ENCODE measurements around the gene HRH1. TPM values are rescaled to one million over a fixed set of nuclear protein-coding genes. Genes with fewer than 3 reads are reported as not detected.

The HRH1 gene
- total and polyA plus RNA-seq, 2 experiments from 2014 or later, result not detected

DNA sequence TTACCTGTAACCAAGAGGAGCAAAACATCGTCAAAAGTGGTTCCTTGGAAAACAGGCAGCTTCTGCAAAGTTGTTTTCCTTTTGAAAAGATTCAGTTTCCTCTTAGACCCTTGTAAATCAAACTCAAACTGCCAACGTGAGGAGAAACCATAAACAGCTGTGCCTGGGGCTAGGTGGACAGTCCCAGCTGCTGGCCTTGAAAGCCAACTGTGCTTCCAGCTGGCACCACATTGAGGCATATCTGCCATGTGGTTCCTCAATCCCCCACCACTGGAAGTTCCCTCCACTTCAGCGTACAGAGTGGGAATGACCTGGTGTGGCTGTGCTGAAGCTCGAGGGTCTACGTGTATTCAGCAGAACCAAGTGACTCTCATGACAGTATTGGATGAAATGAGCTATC, 40.9 kb downstream of the HRH1 start:
- Histone ChIP-seq H4K20me1 (replicated peaks; ENCODE audit: insufficient read depth) (no peaks in the 10 kb centered on the region), H3K79me2 (replicated peaks; ENCODE audit: insufficient read depth) (no peaks in the 10 kb centered on the region), H3K27me3 (ENCODE audit: insufficient read depth) (no peaks in the 10 kb centered on the region), H3K36me3 (ENCODE audit: insufficient read depth) (no peaks in the 10 kb centered on the region), H3K27ac (ENCODE audit: low read depth) (no peak overlapping the region), H3K4me3 (no peak overlapping the region), H2AFZ (peak overlapping the region; percentile 80; the same call in 1 of the 2 replicates), H3F3A (replicated peaks; ENCODE audit: low read depth) (no peaks in the 10 kb centered on the region), H3K4me1 (ENCODE audit: insufficient read depth) (peaks cover 9% of the 10 kb centered on the region; the same call in 1 of the 2 replicates), H3K4me2 (no peak overlapping the region), H3K9me2 (ENCODE audit: insufficient read depth) (no peaks in the 10 kb centered on the region)
- H3K4me1 Mint-ChIP-seq, result peaks cover 23% of the 10 kb centered on the region
- H3K4me3 Mint-ChIP-seq, result no peak overlapping the region
- H3K36me3 Mint-ChIP-seq (ENCODE audit: low read depth), result no peaks in the 10 kb centered on the region
- DNase-seq (ENCODE audit: low spot score) (no peak), ATAC-seq (no peak)
- H3K9me3 Mint-ChIP-seq, result peaks cover 2% of the 10 kb centered on the region; the same call in 2 of the 3 replicates
- peaks cover 7% of the 10 kb centered on the region for H3K27me3 Mint-ChIP-seq (ENCODE audit: insufficient read depth, low read depth, poor library complexity)
- H3K27ac Mint-ChIP-seq, result no peak overlapping the region
- no peak for TF ChIP-seq CTCF (conservative IDR thresholded peaks at IDR 0.05; ENCODE audit: low read depth in 2 of 2)
- TF ChIP-seq EZH2 (IDR thresholded peaks at IDR 0.05; ENCODE audit: low read depth, unreplicated experiment), result no peak
- TF ChIP-seq ZNF331 (CRISPR knock-in tag; IDR thresholded peaks at IDR 0.05; ENCODE audit: low read depth), result no peak
- no peak for TF ChIP-seq POLR2AphosphoS5 (IDR thresholded peaks at IDR 0.05; ENCODE audit: low read depth)
- no peak for TF ChIP-seq STAT1 (IDR thresholded peaks at IDR 0.05; ENCODE audit: unreplicated experiment)
- TF ChIP-seq NANOG (IDR thresholded peaks at IDR 0.05; ENCODE audit: borderline replicate concordance), result no peak

DNA sequence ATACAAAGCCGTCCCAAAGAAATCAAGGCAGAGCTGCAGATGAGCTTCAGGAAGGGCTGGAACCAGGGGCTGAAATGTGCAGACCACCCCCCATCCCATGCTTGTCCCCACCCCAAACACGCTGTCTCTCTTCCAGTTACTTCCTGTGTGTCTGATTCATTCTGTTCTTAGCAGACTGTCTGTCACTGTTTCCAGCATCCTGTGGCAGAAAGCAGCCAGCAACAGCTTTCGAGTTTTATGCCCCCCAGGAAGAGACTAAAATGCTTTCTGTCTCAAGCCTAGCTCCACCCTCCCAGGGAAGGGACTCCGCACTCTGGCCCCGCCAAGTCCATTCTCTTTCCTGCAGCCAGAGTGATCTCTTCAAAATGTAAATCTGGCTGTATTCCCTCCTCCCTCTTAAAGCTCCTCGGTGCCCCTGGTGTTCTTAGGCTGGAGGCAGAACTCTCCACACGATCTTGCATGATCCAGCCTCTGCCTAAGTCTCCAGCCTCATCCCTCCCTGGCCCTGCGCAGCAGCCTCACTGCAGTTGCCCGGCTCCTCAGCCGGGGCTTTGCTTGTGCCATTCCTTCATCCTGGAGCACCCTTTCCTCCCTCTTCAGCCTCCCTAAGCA, 41.5 kb downstream of the HRH1 start:
- peak; percentile 38 for DNase-seq (ENCODE audit: low spot score)
- no peak overlapping the region for H3K27ac ChIP-seq (ENCODE audit: low read depth)
- peak overlapping the region; percentile 80 for H2AFZ ChIP-seq
- no peaks in the 10 kb centered on the region for H4K20me1 ChIP-seq (replicated peaks; ENCODE audit: insufficient read depth)
- no peaks in the 10 kb centered on the region for H3K27me3 ChIP-seq (ENCODE audit: insufficient read depth)
- peak; percentile 86 for ATAC-seq
- no peak overlapping the region for H3K4me2 ChIP-seq
- H3K9me3 Mint-ChIP-seq, result peaks cover 2% of the 10 kb centered on the region; the same call in 2 of the 3 replicates
- no peaks in the 10 kb centered on the region for H3K36me3 Mint-ChIP-seq (ENCODE audit: low read depth)
- peaks cover 23% of the 10 kb centered on the region for H3K4me1 Mint-ChIP-seq
- H3K79me2 ChIP-seq (replicated peaks; ENCODE audit: insufficient read depth), result no peaks in the 10 kb centered on the region
- no peaks in the 10 kb centered on the region for H3K9me2 ChIP-seq (ENCODE audit: insufficient read depth)
- no peaks in the 10 kb centered on the region for H3F3A ChIP-seq (replicated peaks; ENCODE audit: low read depth)
- peaks cover 7% of the 10 kb centered on the region for H3K27me3 Mint-ChIP-seq (ENCODE audit: insufficient read depth, low read depth, poor library complexity)
- no peaks in the 10 kb centered on the region for H3K36me3 ChIP-seq (ENCODE audit: insufficient read depth)
- no peak overlapping the region for H3K4me3 ChIP-seq
- no peak overlapping the region for H3K4me3 Mint-ChIP-seq
- no peak overlapping the region; the same call in 1 of the 2 replicates for H3K27ac Mint-ChIP-seq
- peaks cover 9% of the 10 kb centered on the region; the same call in 1 of the 2 replicates for H3K4me1 ChIP-seq (ENCODE audit: insufficient read depth)
- TF ChIP-seq CREB1 (CRISPR knock-in tag; IDR thresholded peaks at IDR 0.05; ENCODE audit: low read depth) (no peak), STAT1 (IDR thresholded peaks at IDR 0.05; ENCODE audit: unreplicated experiment) (no peak), NANOG (IDR thresholded peaks at IDR 0.05; ENCODE audit: borderline replicate concordance) (no peak), ZNF331 (CRISPR knock-in tag; IDR thresholded peaks at IDR 0.05; ENCODE audit: low read depth) (no peak), EZH2 (IDR thresholded peaks at IDR 0.05; ENCODE audit: low read depth, unreplicated experiment) (no peak), POLR2AphosphoS5 (IDR thresholded peaks at IDR 0.05; ENCODE audit: low read depth) (no peak), CTCF (conservative IDR thresholded peaks at IDR 0.05; ENCODE audit: low read depth in 2 of 2) (no peak), JUNB (IDR thresholded peaks at IDR 0.05; ENCODE audit: unreplicated experiment) (no peak)
- TF ChIP-seq, protein P1, sequence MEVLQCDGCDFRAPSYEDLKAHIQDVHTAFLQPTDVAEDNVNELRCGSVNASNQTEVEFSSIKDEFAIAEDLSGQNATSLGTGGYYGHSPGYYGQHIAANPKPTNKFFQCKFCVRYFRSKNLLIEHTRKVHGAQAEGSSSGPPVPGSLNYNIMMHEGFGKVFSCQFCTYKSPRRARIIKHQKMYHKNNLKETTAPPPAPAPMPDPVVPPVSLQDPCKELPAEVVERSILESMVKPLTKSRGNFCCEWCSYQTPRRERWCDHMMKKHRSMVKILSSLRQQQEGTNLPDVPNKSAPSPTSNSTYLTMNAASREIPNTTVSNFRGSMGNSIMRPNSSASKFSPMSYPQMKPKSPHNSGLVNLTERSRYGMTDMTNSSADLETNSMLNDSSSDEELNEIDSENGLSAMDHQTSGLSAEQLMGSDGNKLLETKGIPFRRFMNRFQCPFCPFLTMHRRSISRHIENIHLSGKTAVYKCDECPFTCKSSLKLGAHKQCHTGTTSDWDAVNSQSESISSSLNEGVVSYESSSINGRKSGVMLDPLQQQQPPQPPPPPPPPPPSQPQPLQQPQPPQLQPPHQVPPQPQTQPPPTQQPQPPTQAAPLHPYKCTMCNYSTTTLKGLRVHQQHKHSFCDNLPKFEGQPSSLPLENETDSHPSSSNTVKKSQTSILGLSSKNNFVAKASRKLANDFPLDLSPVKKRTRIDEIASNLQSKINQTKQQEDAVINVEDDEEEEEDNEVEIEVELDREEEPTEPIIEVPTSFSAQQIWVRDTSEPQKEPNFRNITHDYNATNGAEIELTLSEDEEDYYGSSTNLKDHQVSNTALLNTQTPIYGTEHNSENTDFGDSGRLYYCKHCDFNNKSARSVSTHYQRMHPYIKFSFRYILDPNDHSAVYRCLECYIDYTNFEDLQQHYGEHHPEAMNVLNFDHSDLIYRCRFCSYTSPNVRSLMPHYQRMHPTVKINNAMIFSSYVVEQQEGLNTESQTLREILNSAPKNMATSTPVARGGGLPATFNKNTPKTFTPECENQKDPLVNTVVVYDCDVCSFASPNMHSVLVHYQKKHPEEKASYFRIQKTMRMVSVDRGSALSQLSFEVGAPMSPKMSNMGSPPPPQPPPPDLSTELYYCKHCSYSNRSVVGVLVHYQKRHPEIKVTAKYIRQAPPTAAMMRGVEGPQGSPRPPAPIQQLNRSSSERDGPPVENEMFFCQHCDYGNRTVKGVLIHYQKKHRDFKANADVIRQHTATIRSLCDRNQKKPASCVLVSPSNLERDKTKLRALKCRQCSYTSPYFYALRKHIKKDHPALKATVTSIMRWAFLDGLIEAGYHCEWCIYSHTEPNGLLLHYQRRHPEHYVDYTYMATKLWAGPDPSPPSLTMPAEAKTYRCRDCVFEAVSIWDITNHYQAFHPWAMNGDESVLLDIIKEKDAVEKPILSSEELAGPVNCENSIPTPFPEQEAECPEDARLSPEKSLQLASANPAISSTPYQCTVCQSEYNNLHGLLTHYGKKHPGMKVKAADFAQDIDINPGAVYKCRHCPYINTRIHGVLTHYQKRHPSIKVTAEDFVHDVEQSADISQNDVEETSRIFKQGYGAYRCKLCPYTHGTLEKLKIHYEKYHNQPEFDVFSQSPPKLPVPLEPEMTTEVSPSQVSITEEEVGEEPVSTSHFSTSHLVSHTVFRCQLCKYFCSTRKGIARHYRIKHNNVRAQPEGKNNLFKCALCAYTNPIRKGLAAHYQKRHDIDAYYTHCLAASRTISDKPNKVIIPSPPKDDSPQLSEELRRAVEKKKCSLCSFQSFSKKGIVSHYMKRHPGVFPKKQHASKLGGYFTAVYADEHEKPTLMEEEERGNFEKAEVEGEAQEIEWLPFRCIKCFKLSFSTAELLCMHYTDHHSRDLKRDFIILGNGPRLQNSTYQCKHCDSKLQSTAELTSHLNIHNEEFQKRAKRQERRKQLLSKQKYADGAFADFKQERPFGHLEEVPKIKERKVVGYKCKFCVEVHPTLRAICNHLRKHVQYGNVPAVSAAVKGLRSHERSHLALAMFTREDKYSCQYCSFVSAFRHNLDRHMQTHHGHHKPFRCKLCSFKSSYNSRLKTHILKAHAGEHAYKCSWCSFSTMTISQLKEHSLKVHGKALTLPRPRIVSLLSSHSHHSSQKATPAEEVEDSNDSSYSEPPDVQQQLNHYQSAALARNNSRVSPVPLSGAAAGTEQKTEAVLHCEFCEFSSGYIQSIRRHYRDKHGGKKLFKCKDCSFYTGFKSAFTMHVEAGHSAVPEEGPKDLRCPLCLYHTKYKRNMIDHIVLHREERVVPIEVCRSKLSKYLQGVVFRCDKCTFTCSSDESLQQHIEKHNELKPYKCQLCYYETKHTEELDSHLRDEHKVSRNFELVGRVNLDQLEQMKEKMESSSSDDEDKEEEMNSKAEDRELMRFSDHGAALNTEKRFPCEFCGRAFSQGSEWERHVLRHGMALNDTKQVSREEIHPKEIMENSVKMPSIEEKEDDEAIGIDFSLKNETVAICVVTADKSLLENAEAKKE (CRISPR knock-in tag; IDR thresholded peaks at IDR 0.05), result no peak
